CD14-positive monocyte (primary cell): ENCODE measurements around the gene TMEM214. TPM values are rescaled to one million over a fixed set of nuclear protein-coding genes. Genes with fewer than 3 reads are reported as not detected.
A peak's percentile ranks its signal among the peaks of the same experiment; 100 is the strongest.

Source experiments
- DNase-seq, 3 donors: peaks; one replicate each; pipeline ENCODE4 v3.0.0-alpha.2; 2011 to 2022
- H2AFZ ChIP-seq: 2 replicates; pipeline ENCODE4 v1.6.0; 2012; ENCODE audit warnings: mild to moderate bottlenecking, low read depth, low read length, inconsistent platforms; ENCODE audit not compliant: insufficient read depth, poor library complexity, severe bottlenecking
- H3K27ac ChIP-seq, 2 donors: 1 replicate in 1 of 2; 2 replicates in 1 of 2; pipeline ENCODE4 v1.5.1; 2012 to 2013; ENCODE audit warnings: low read length in 2 of 2, control low read depth in 1 of 2, inconsistent platforms in 1 of 2, low read depth in 1 of 2, mild to moderate bottlenecking in 1 of 2
- H3K27me3 ChIP-seq, 2 donors: one replicate each; pipeline versions ENCODE4 v1.6.0 to v1.6.1; 2011 to 2013; ENCODE audit warnings: low read length in 2 of 2; ENCODE audit not compliant: control insufficient read depth in 2 of 2, insufficient read depth in 2 of 2
- H3K36me3 ChIP-seq, 2 donors: replicated peaks in 1 of 2; 1 replicate in 1 of 2; 2 replicates in 1 of 2; pipeline versions ENCODE4 v1.5.1 to v1.6.1; 2012 to 2013; ENCODE audit warnings: low read length in 2 of 2, control low read depth in 1 of 2, inconsistent platforms in 1 of 2, mild to moderate bottlenecking in 1 of 2; ENCODE audit not compliant: insufficient read depth in 2 of 2, control insufficient read depth in 1 of 2
- H3K4me1 ChIP-seq, 2 donors: 1 replicate in 1 of 2; 2 replicates in 1 of 2; pipeline versions ENCODE4 v1.5.1 to v1.6.1; 2012 to 2013; ENCODE audit warnings: low read length in 2 of 2, control low read depth in 1 of 2, inconsistent platforms in 1 of 2, mild to moderate bottlenecking in 1 of 2, moderate library complexity in 1 of 2; ENCODE audit not compliant: insufficient read depth in 2 of 2, control insufficient read depth in 1 of 2
- H3K4me2 ChIP-seq: replicated peaks from 2 replicates; pipeline ENCODE3; 2012; ENCODE audit warnings: low read length, moderate library complexity, mild to moderate bottlenecking; ENCODE audit not compliant: poor library complexity, severe bottlenecking; ENCODE audit errors: extremely low read depth
- H3K4me3 ChIP-seq, 3 experiments: fragments of 200-600 bp in 1 of 3; sonication (generic) in 1 of 3; replicated peaks in 1 of 3; 1 replicate in 2 of 3; 2 replicates in 1 of 3; pipeline ENCODE4 v1.5.1; 2011 to 2013; ENCODE audit warnings: low read length in 3 of 3, mild to moderate bottlenecking in 3 of 3, control low read depth in 2 of 3, low read depth in 2 of 3, inconsistent platforms in 1 of 3, moderate library complexity in 1 of 3
- H3K79me2 ChIP-seq: 2 replicates; pipeline ENCODE4 v1.6.0; 2012; ENCODE audit warnings: mild to moderate bottlenecking, control low read depth, inconsistent platforms, low read length, moderate library complexity; ENCODE audit not compliant: insufficient read depth
- H3K9ac ChIP-seq: 2 replicates; pipeline ENCODE4 v1.6.0; 2017; ENCODE audit warnings: low read length, mild to moderate bottlenecking; ENCODE audit not compliant: insufficient read depth, poor library complexity, severe bottlenecking
- H3K9me3 ChIP-seq, 2 donors: replicated peaks in 1 of 2; 1 replicate in 1 of 2; 2 replicates in 1 of 2; pipeline versions ENCODE4 v1.5.1 to v1.6.1; 2012 to 2013; ENCODE audit warnings: low read length in 2 of 2, control low read depth in 1 of 2; ENCODE audit not compliant: control insufficient read depth in 1 of 2, insufficient read depth in 1 of 2
- H4K20me1 ChIP-seq: 2 replicates; pipeline ENCODE4 v1.6.0; 2012; ENCODE audit warnings: mild to moderate bottlenecking, low read length, control low read depth, moderate library complexity; ENCODE audit not compliant: insufficient read depth
- H3K27ac Mint-ChIP-seq, 7 donors: one replicate each; pipeline ENCODE4 v1.8.0; 2020; ENCODE audit warnings: mild to moderate bottlenecking in 7 of 7, mixed read lengths in 7 of 7, moderate library complexity in 6 of 7, inconsistent platforms in 2 of 7
- H3K27me3 Mint-ChIP-seq, 3 donors: one replicate each; pipeline ENCODE4 v1.8.0; 2021 to 2022; ENCODE audit warnings: low read depth in 3 of 3, mild to moderate bottlenecking in 3 of 3, mixed read lengths in 3 of 3, moderate library complexity in 3 of 3, inconsistent platforms in 1 of 3
- H3K36me3 Mint-ChIP-seq, 2 donors: one replicate each; pipeline ENCODE4 v1.8.0; 2020; ENCODE audit warnings: mixed read lengths in 2 of 2, inconsistent platforms in 1 of 2, mild to moderate bottlenecking in 1 of 2
- H3K4me1 Mint-ChIP-seq: one replicate; pipeline ENCODE4 v1.8.0; 2020; ENCODE audit warnings: mild to moderate bottlenecking, mixed read lengths
- H3K4me3 Mint-ChIP-seq, 2 donors: one replicate each; pipeline ENCODE4 v1.8.0; 2020; ENCODE audit warnings: mild to moderate bottlenecking in 2 of 2, mixed read lengths in 2 of 2, moderate library complexity in 1 of 2
- H3K9me3 Mint-ChIP-seq, 7 donors: one replicate each; pipeline ENCODE4 v1.8.0; 2020 to 2022; ENCODE audit warnings: mixed read lengths in 7 of 7, mild to moderate bottlenecking in 6 of 7, moderate library complexity in 6 of 7, inconsistent platforms in 2 of 7
- WGBS: methylation state at CpG from one replicate; pipeline ENCODE4 v1.1.5; 2013; ENCODE audit warnings: missing lambda C conversion rate; ENCODE audit not compliant: insufficient coverage; 5-methylcytosine and 5-hydroxymethylcytosine counted together
- intact Hi-C, 2 donors: fragments of 100-400 bp; cut with micrococcal nuclease; formaldehyde crosslinking; loops; one replicate each; pipeline versions ENCODE4 v1.15.0 to v1.15.1; 2023
- polyA plus RNA-seq, 3 donors: library from polyadenylated mRNA; depleted of rRNA in 1 of 3; unstranded in 2 of 3; stranded (reverse) in 1 of 3; fragments of 300-500 nt in 2 of 3; fragments of >200 nt in 1 of 3; fragmentation: Illumina TruSeq in 2 of 3; gene quantifications; 1 replicate in 2 of 3; 2 replicates in 1 of 3; pipeline ENCODE4 v1.2.3, GENCODE V29; 2012 to 2021
- TF ChIP-seq, protein P1 (sequence below): fragments of 200-600 bp; IDR thresholded peaks from one replicate; pipeline ENCODE4 v1.8.0; 2022; ENCODE audit warnings: antibody characterized with exemption, mild to moderate bottlenecking

The TMEM214 gene
- polyA plus RNA-seq, 3 donors = 18.3 to 61.7 (median 26.9) TPM

DNA sequence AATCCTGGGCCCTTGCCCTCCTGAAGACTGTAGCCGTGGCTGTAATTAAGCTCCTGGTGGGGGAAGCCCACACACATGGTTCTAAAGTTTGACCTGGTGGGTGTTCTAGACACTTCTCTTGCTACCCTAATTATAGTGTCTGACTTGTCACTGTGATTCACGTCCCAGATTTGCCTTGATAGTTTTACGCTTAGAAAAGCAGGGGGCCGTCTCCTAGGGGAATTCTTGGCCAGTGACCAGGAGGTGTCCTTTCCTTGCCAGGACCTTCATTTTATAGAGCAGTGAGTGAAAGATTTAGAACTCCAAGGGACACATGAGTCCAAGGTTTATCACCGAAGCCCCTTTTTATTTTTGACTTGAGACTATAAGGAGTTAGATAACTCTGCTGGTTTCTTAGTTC lies 9.0 kb downstream of the TMEM214 start:
- Mint-ChIP-seq H3K27me3 (no peaks in the 10 kb centered on the region), H3K9me3 (no peaks in the 10 kb centered on the region), H3K27ac (peak overlapping the region in 2 of 7 donors; percentile 55 to 60), H3K36me3 (peaks cover 58 to 64% of the 10 kb centered on the region in 2 donors), H3K4me3 (no peak overlapping the region), H3K4me1 (no peaks in the 10 kb centered on the region)
- H3K9me3 ChIP-seq = no peaks in the 10 kb centered on the region
- intact Hi-C loops = no loop called here
- no peaks in the 10 kb centered on the region for H3K4me1 ChIP-seq
- H3K9ac ChIP-seq = no peak overlapping the region
- peaks cover 55 to 66% of the 10 kb centered on the region in 2 donors for H3K36me3 ChIP-seq
- no peak overlapping the region for H3K4me3 ChIP-seq
- H3K27ac ChIP-seq = peak overlapping the region in 1 of 2 donors; percentile 3
- no peaks in the 10 kb centered on the region for H4K20me1 ChIP-seq
- TF ChIP-seq, protein P1, sequence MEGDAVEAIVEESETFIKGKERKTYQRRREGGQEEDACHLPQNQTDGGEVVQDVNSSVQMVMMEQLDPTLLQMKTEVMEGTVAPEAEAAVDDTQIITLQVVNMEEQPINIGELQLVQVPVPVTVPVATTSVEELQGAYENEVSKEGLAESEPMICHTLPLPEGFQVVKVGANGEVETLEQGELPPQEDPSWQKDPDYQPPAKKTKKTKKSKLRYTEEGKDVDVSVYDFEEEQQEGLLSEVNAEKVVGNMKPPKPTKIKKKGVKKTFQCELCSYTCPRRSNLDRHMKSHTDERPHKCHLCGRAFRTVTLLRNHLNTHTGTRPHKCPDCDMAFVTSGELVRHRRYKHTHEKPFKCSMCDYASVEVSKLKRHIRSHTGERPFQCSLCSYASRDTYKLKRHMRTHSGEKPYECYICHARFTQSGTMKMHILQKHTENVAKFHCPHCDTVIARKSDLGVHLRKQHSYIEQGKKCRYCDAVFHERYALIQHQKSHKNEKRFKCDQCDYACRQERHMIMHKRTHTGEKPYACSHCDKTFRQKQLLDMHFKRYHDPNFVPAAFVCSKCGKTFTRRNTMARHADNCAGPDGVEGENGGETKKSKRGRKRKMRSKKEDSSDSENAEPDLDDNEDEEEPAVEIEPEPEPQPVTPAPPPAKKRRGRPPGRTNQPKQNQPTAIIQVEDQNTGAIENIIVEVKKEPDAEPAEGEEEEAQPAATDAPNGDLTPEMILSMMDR = no peak
- no peaks in the 10 kb centered on the region for H3K79me2 ChIP-seq
- H3K27me3 ChIP-seq = no peaks in the 10 kb centered on the region
- no peak overlapping the region for H3K4me2 ChIP-seq
- no peak overlapping the region for H2AFZ ChIP-seq
- no peak for DNase-seq
- WGBS = 57% methylated on average over 1 of the region's 5 CpGs

DNA sequence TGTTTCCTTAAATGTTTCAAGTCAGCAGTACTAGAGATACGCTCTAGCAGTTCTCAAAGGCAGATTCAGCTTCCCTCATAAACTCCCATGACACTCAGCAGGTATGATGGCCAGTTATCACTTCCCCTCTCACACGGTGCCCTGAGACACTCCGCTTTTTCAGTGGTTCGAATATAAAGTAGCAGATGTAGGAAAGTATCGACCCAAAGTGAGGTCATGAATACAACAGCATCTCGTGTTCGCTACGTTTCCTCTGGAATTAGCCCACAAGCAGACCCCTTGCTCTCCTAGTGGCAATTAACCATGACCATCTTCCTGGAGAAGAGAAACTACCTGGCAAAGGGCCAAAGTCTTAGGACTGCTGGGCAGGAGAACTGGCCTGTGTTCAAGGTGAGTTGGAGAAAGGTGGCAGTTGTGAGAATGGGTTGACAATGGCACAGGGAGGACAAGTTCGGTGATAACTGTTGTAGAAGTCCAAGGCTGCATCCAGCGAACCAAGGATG lies 9.4 kb downstream of the TMEM214 start:
- Histone ChIP-seq H3K4me3 (no peak overlapping the region), H4K20me1 (no peaks in the 10 kb centered on the region), H3K27me3 (no peaks in the 10 kb centered on the region), H3K36me3 (peaks cover 51 to 61% of the 10 kb centered on the region in 2 donors), H3K9me3 (no peaks in the 10 kb centered on the region), H3K27ac (peak overlapping the region in 1 of 2 donors; percentile 3), H3K4me2 (no peak overlapping the region), H3K79me2 (no peaks in the 10 kb centered on the region), H3K9ac (no peak overlapping the region), H2AFZ (no peak overlapping the region), H3K4me1 (no peaks in the 10 kb centered on the region)
- no peak for DNase-seq
- Mint-ChIP-seq H3K27me3 (no peaks in the 10 kb centered on the region), H3K4me3 (no peak overlapping the region), H3K9me3 (no peaks in the 10 kb centered on the region), H3K36me3 (peaks cover 53 to 59% of the 10 kb centered on the region in 2 donors), H3K27ac (peak overlapping the region in 1 of 7 donors; percentile 55), H3K4me1 (no peaks in the 10 kb centered on the region)
- 100% methylated on average over 2 of the region's 10 CpGs for WGBS
- intact Hi-C loops = no loop called here
- TF ChIP-seq, protein P1 = no peak
